Mucosa of descending colon (tissue), 3 donors: ENCODE measurements around the gene MAPRE3. TPM values are rescaled to one million over a fixed set of nuclear protein-coding genes. Genes with fewer than 3 reads are reported as not detected.

Source experiments
- ATAC-seq: fragments of 200-7000 bp; cut with Tn5 transposase; one replicate; pipeline ENCODE4 v1.9.1; 2020; ENCODE audit warnings: mild to moderate bottlenecking, moderate library complexity
- DNase-seq, 3 donors: peaks; one replicate each; pipeline ENCODE4 v3.0.0-alpha.2; 2020
- H3K36me3 ChIP-seq: fragments of 200-600 bp; one replicate; pipeline ENCODE4 v1.8.0; 2021; ENCODE audit warnings: low read depth, mild to moderate bottlenecking
- H3K4me1 ChIP-seq: fragments of 200-600 bp; one replicate; pipeline ENCODE4 v1.8.0; 2021; ENCODE audit warnings: low read depth, mild to moderate bottlenecking
- H3K4me3 ChIP-seq: fragments of 200-600 bp; one replicate; pipeline ENCODE4 v1.8.0; 2021; ENCODE audit warnings: mild to moderate bottlenecking
- H3K9me3 ChIP-seq: fragments of 200-600 bp; one replicate; pipeline ENCODE4 v1.8.0; 2021; ENCODE audit warnings: mild to moderate bottlenecking
- CTCF ChIP-seq: fragments of 200-600 bp; IDR thresholded peaks from one replicate; pipeline ENCODE4 v1.8.0; 2022; ENCODE audit warnings: antibody characterized with exemption, mild to moderate bottlenecking
- intact Hi-C, 2 donors: fragments of 100-400 bp; cut with DNase I in 1 of 2; cut with micrococcal nuclease in 1 of 2; formaldehyde crosslinking; loops; one replicate each; pipeline versions ENCODE4 v1.11.0 to v1.11.1; 2022; cut with DNase I, micrococcal nuclease
- total RNA-seq, 3 donors: library from RNA; stranded (reverse); fragmentation: NEBNext Ultra II Directional in 2 of 3; extraction: Animal tissue kit (Norgen Biotek cat#: 25700) in 2 of 3; gene quantifications; one replicate each; pipeline versions ENCODE4 v1.2.1 to v1.2.4, GENCODE V29; 2021 to 2023
- donor health status: DM: no; HTN: no; CAD: no; lungs with moderate emphysema.
- donor health status: DM: no; HTN: no; CAD: no.
- donor health status: DM: no; HTN: yes; CAD: no.

Gene MAPRE3
- total RNA-seq, 3 donors from 2014 or later: 23.9 to 36.1 (median 35.6) TPM

DNA sequence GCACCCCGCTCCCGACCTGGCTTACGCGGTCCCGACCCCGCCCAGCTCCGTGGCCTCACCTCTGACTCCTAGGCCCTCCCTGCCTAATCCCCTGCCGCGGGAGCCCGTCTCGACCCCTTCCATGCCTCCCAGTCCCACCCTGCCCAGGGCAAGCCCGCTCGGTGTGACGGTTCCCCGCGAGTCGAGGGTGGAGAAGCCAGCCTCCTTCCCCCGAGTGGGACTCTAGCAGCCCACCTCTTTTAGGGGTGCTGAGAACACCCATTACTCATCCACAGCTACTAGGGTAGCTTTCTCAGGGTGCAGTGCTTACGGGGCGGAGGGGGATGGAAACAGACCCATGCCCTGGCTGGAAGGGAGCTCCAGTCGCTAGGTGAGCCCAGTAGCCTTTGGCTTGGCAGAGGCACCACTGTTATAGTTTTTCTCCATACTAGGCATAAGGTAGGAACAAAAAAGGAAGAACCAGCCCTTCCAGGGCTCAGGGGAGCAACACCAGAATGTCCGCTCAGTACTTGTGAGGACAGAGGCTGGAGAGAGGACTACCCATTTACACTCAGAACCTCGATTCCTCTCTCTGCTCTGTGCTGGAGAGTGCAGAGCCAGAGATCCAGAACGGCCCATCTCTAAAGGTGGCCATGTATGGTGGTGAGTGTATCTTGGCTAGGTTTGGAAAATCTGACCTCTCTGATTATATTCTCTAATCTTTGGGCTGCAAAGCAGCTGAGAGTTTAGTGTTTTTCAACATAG lies 81.6 kb downstream of the MAPRE3 start:
- Histone ChIP-seq H3K4me3 (peak overlapping the region; percentile 86), H3K36me3 (no peaks in the 10 kb centered on the region), H3K4me1 (peaks cover 15% of the 10 kb centered on the region), H3K9me3 (no peaks in the 10 kb centered on the region)
- no peak for TF ChIP-seq CTCF
- intact Hi-C loops: no loop called here
- no peak for ATAC-seq
- peak in 2 of 3 donors; percentile 24 to 80 for DNase-seq

DNA sequence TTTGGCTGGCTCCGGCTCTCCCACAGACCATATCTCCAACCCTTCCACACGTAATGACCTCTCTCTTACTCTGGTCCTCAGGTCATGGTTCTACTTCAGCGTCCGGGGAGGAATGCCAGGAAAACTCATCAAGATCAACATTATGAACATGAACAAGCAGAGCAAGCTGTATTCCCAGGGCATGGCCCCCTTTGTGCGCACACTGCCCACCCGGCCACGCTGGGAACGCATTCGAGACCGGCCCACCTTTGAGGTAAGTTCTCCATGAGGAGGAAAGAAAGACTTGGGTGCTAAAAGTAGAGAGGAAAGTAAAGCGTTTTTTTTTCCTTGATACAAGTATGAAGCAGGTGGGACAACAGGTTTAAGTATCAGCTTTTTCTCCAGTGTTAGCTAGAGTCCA lies 82.9 kb downstream of the MAPRE3 start:
- H3K4me3 ChIP-seq: no peak overlapping the region
- H3K4me1 ChIP-seq: peaks cover 15% of the 10 kb centered on the region
- no peaks in the 10 kb centered on the region for H3K9me3 ChIP-seq
- DNase-seq: peak in 1 of 3 donors; percentile 17
- intact Hi-C loops: no loop called here
- ATAC-seq: no peak
- no peaks in the 10 kb centered on the region for H3K36me3 ChIP-seq
- no peak for TF ChIP-seq CTCF

DNA sequence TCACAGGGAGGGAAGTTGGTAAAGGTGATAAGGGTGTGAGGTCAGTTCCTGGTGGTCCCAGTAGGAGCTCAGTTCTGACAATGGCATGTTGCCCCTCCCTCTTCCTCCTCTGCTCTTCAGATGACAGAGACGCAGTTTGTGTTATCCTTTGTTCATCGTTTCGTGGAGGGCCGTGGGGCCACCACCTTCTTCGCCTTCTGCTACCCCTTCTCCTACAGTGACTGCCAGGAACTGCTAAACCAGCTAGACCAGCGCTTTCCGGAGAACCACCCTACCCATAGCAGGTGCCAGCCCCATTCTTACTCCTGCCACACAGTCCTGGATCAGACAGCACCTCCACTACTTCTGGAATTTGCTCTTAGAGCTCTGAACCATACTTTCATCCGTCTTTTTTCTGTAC lies 83.3 kb downstream of the MAPRE3 start:
- no peak for TF ChIP-seq CTCF
- intact Hi-C loops: no loop called here
- Histone ChIP-seq H3K9me3 (no peaks in the 10 kb centered on the region), H3K4me1 (peaks cover 15% of the 10 kb centered on the region), H3K36me3 (no peaks in the 10 kb centered on the region), H3K4me3 (no peak overlapping the region)
- DNase-seq (no peak), ATAC-seq (no peak)

DNA sequence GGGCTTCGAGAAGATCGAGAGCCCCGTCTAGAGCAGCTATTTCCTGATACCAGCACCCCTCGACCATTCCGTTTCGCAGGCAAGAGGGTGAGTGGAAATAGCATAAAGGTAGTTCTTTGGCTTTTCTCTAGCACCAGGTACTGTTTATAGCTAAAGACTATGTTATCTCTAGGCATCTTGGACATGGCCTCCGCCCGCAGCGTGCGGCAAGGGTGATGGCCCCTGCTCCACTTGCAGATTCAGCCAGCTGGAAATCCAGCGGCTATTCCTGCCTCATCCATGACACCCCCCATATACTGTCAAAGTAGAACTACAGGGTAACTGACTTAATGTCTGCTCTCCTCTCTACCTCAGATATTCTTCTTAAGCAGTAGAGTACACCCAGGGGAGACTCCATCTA lies 84.3 kb downstream of the MAPRE3 start:
- no peak for ATAC-seq
- intact Hi-C loops: no loop called here
- Histone ChIP-seq H3K4me1 (peaks cover 8% of the 10 kb centered on the region), H3K4me3 (no peak overlapping the region), H3K9me3 (no peaks in the 10 kb centered on the region), H3K36me3 (no peaks in the 10 kb centered on the region)
- no peak for TF ChIP-seq CTCF
- no peak for DNase-seq

GRCh38 chr2:27057184-27057583 lies 86.7 kb downstream of the MAPRE3 start:
- Histone ChIP-seq H3K9me3 (no peaks in the 10 kb centered on the region), H3K4me1 (peaks cover 5% of the 10 kb centered on the region), H3K4me3 (no peak overlapping the region), H3K36me3 (no peaks in the 10 kb centered on the region)
- intact Hi-C loops: no loop called here
- no peak for TF ChIP-seq CTCF
- no peak for DNase-seq
- no peak for ATAC-seq
